ENCODE results near the gene GRN.
"Not testable (repeated sequence)": the region's sequence is repeated elsewhere in the genome, so short reads cannot be mapped to it uniquely, and the experiment has no call there.

GRN gene

DNA sequence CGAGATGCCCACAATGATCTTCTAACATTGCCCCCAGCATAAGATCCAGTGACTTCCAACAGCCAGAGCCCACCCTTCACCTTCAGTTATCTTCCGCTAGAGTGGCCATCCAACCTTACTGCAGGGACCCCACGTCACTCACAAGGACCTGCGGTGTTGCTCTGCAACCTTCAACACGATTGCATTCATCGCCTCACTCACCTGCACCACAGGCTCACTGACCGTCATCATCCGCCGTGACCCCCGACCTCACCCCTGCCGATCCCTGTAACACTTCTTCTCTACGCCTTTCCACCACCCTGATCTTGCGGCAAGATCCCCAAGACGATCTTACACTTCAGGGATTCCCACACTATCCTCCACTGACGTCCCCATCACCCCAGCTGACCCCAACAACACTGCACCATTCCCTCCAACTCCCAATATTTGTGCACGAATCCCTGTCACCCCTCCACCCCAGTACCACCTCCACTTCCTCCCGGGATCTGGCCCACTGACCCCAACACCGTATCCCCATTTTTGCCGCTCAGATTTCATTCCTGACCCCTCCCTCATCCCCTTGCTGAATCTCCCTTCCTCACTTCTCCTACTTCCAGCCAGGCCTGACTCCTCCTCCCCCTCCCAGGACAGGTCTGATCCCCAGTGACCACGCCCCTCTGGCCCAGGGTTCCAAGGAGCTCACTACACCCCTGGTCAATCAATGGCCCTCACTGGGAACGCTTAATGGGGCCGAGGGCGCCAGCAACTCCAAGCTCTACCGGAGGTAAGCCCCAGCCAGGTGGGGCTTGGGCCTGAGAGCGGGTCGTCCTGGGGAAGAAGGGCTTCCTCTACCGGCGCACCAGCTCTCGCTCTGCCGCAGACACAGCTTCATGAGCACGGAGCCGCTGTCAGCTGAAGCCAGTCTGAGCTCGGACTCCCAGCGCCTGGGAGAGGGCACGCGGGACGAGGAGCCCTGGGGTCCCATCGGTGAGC lies 29.1 kb upstream of the GRN start:
- peaks cover 13% of the 10 kb centered on the region for H3K4me1 Mint-ChIP-seq
- peaks cover 66% of the 10 kb centered on the region for H3K27me3 Mint-ChIP-seq
- H3K9me3 Mint-ChIP-seq = no peaks in the 10 kb centered on the region
- ATAC-seq = no peak
- DNase-seq = no peak
- peak overlapping the region in 1 of 2 donors; percentile 27 for H3K27ac Mint-ChIP-seq
- peak overlapping the region; percentile 82 to 83 for H3K4me3 Mint-ChIP-seq

- no peak overlapping the region for H3K4me3 Mint-ChIP-seq
- no peaks in the 10 kb centered on the region for H3K9me3 Mint-ChIP-seq
- H3K27me3 Mint-ChIP-seq = peaks cover 58% of the 10 kb centered on the region
- peaks cover 19% of the 10 kb centered on the region for H3K4me1 Mint-ChIP-seq
- no peak for DNase-seq
- no peak overlapping the region for H3K27ac Mint-ChIP-seq
- no peak for ATAC-seq
Observed at GRCh38 chr17:44317545-44317944, 27.6 kb upstream of the GRN start.

GRCh38 chr17:44318077-44318892 lies 26.8 kb upstream of the GRN start:
- H3K27me3 Mint-ChIP-seq = peaks cover 51% of the 10 kb centered on the region
- H3K4me1 Mint-ChIP-seq = peaks cover 27% of the 10 kb centered on the region
- H3K4me3 Mint-ChIP-seq = no peak overlapping the region
- peak overlapping the region in 1 of 2 donors; percentile 88 for H3K27ac Mint-ChIP-seq
- DNase-seq = no peak
- no peak for ATAC-seq
- no peaks in the 10 kb centered on the region for H3K9me3 Mint-ChIP-seq

DNA sequence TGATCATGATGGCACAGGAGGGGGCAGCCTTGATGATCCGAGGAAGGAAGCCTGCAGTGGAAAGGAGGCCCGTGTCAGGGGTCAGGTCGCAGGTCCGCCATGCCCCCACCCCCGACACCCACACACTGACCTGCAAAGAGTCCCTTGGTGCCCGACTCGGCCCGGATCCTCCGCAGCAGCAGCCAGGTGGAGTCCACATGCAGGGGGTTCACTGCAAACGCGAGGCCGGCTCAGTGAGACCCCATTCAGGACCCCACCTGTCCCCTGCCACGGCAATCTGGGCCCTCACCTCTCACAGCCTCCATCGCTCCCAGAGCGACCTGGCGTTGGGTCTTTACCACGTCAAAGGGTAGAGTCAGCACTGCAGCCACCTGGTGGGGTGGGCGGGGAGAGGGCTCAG lies 25.0 kb upstream of the GRN start:
- H3K9me3 Mint-ChIP-seq = no peaks in the 10 kb centered on the region
- peaks cover 37% of the 10 kb centered on the region for H3K4me1 Mint-ChIP-seq
- no peak overlapping the region for H3K27ac Mint-ChIP-seq
- H3K27me3 Mint-ChIP-seq = peaks cover 33% of the 10 kb centered on the region
- DNase-seq = no peak
- H3K4me3 Mint-ChIP-seq = no peak overlapping the region
- no peak for ATAC-seq

DNA sequence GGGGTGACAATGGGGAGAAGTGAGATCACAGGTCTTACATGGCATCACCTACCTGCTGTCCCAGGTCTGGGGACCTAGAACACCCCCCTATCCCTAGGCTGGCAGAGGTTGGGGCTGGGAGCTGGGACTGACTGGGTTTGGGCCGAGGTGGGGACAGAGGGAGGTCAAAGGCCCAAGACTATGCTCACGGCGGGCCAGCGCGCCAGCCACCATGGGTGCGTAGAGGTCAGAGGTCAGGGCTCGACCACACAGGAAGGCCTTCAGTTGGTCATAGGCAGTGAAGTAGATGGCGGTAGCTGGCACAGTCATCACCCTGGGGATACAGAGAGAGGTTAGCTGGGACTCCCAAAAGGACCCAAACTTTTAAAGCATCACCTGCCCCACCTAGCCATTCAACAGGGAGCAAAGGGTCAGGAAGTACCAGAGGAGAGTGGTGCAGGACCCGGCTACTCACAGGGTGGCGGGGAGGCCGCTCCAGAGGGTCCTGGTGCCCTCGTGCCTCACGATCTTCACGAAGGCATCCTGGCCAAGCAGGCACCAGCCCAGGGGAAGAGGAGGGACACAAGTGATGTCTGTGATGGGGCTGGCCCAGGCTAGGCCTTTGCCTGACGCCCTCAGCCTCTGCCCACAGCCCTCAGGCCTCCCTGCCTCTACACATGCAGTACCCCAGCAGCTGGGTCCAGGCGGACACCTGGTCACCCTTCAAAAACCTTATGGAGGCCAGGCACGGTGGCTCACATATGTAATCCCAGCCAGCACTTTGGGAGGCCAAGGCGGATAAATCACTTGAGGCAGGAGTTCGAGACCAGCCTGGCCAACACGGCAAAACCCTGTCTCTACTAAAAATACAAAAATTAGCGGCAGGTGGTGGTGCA lies 23.6 kb upstream of the GRN start:
- Mint-ChIP-seq H3K4me1 (peaks cover 33% of the 10 kb centered on the region), H3K4me3 (no peak overlapping the region), H3K9me3 (no peaks in the 10 kb centered on the region), H3K27ac (no peak overlapping the region), H3K27me3 (peaks cover 19% of the 10 kb centered on the region)
- ATAC-seq (no peak), DNase-seq (no peak)

GRCh38 chr17:44322236-44322895 lies 22.7 kb upstream of the GRN start:
- peaks cover 37% of the 10 kb centered on the region for H3K4me1 Mint-ChIP-seq
- no peak overlapping the region for H3K27ac Mint-ChIP-seq
- peak overlapping the region in 1 of 2 donors; percentile 5 for H3K4me3 Mint-ChIP-seq
- H3K9me3 Mint-ChIP-seq = no peaks in the 10 kb centered on the region
- ATAC-seq (no peak), DNase-seq (no peak)
- H3K27me3 Mint-ChIP-seq = peaks cover 10% of the 10 kb centered on the region

- Mint-ChIP-seq H3K27me3 (no peaks in the 10 kb centered on the region), H3K4me3 (peak overlapping the region; percentile 87 to 97), H3K9me3 (no peaks in the 10 kb centered on the region), H3K4me1 (peaks cover 37% of the 10 kb centered on the region), H3K27ac (peak overlapping the region in 1 of 2 donors; percentile 48)
- DNase-seq = no peak
- no peak for ATAC-seq
Observed at GRCh38 chr17:44323359-44324091, 21.6 kb upstream of the GRN start.

GRCh38 chr17:44324092-44324570 lies 21.0 kb upstream of the GRN start:
- Mint-ChIP-seq H3K27ac (peak overlapping the region; percentile 48 to 62), H3K27me3 (no peaks in the 10 kb centered on the region), H3K4me1 (peaks cover 37% of the 10 kb centered on the region), H3K9me3 (no peaks in the 10 kb centered on the region), H3K4me3 (peak overlapping the region; percentile 87 to 97)
- DNase-seq (no peak), ATAC-seq (peak; percentile 0)

DNA sequence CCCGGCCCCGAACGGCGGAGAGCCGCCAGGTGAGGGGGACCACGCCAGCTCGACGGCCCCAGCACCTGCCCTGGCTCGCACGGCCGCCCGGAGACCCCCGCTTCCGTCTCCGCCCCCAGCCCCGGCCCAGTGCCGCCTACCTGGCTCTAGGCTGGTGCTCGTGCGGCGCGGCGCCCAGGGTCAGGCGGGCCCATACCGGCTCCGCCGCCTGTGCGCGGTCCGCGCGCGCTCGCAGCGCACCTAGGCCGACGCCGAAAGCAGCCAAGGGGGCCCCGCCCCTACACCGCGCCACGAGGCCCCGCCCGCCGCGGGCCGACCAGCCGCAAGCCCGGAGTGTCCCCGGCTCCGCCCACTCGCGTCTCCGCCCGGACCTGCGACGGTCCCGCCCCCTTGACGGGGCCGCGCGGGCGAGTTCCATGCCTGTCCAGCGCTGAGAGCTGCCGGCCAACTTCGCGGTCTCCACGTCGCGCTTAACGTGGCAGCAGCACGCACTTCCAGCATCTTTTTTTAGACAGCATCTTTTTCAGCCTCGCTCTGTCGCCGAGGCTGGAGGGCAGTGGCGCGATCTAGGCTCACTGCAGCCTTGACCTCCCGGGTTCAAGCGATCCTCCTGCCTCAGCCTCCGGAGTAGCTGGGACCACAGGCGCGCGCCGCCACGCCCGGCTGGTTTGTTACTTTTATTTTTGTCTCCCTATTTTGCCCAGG lies 20.4 kb upstream of the GRN start, which contains the start of gene SLC25A39:
Gene SLC25A39 (minus strand): TSS at position 253 of the 705 bp plus-strand sequence. CDS start 1,261 bp downstream, outside the sequence.
- peak within 1 kb of the TSS; percentile 96 to 97 for H3K4me3 Mint-ChIP-seq

DNA sequence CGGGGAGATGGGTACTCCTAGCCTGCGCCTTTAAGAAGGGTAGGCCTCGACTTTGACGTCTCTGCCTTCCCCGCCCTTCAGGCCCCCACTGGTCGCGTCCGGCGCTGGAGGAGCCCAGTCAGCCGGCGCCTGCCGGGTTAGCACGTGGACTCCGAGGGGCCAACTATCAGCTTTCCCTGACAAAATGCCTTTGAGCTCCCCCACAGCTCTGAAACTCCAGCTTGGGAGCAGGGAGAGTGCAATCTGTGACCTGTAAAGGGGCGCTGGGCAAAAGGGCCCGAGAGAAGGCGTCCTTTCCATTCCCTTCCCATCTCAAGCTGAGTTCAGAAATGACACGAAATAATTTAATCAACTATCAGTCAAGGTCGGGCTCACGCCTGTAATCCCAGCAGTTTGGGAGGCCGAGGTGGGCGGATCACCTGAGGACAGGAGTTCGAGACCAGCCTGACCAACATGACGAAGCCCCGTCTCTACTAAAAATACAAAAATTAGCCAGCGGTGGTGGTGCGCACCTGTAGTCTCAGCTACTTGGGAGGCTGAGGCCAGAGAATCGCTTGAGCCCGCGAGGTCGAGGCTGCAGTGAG lies 18.1 kb upstream of the GRN start:
- Mint-ChIP-seq H3K4me3 (peak overlapping the region; percentile 79 to 85), H3K27me3 (no peaks in the 10 kb centered on the region), H3K9me3 (no peaks in the 10 kb centered on the region), H3K4me1 (peaks cover 46% of the 10 kb centered on the region), H3K27ac (peak overlapping the region in 1 of 2 donors; percentile 59)
- peak; percentile 92 to 97 for DNase-seq
- peak; percentile 81 for ATAC-seq

More for the DNA sequence above, 20.4 kb upstream of the GRN start, which contains the start of gene SLC25A39:
- Mint-ChIP-seq H3K27ac (peak within 1 kb of the TSS; percentile 95 to 97), H3K9me3 (no peaks in the 10 kb centered on the region), H3K27me3 (no peaks in the 10 kb centered on the region), H3K4me1 (peaks cover 37% of the 10 kb centered on the region)
- DNase-seq = peak; percentile 95 to 98
- ATAC-seq = peak; percentile 83

DNA sequence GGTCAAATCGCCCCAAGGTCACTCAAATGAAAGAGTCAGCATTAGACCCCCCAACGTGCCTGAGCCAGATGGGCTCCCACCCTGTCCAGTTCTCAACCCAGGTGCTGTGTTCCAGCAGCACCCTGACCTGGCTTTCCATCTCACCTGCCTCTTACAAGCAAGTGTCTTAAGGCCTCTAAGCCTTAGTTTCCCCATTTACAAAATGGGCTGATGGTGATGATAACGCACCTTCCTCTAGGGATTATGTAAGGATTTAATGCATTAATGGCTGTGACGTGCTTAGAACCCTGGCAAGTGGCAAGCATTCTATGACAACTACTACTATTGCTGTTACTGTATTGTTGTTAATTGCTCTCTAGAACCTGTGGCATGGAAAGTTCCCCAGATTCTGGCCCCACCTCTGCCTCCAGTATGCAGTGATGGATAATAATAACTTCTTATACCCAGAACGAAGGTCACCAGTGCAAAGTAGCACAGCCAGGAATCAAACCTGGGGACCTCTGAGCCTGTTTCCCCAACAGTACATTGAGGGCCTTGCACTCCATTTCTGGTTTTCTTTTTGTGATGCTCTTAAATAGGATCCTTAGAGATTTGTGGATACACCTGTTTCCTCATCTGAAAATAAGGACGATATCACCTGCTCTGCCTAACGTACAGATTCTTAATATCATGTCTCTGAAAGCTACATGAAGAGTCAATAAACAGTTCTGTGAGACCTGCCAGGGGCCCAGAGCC lies 17.2 kb upstream of the GRN start:
- ATAC-seq = no peak
- Mint-ChIP-seq H3K27ac (no peak overlapping the region), H3K4me1 (peaks cover 37% of the 10 kb centered on the region), H3K9me3 (no peaks in the 10 kb centered on the region), H3K4me3 (peak overlapping the region; percentile 12 to 26), H3K27me3 (no peaks in the 10 kb centered on the region)
- DNase-seq = no peak

- ATAC-seq, DNase-seq, H3K27ac Mint-ChIP-seq, H3K27me3 Mint-ChIP-seq, H3K4me3 Mint-ChIP-seq, H3K9me3 Mint-ChIP-seq: not testable (repeated sequence)
- peaks cover 22% of the 10 kb centered on the region for H3K4me1 Mint-ChIP-seq
Observed at GRCh38 chr17:44329516-44329915, 15.6 kb upstream of the GRN start.

Measured in stimulated activated naive CD8-positive, alpha-beta T cell treated with anti-CD3 and anti-CD28 coated beads, Interleukin-15, amount 100 ng/mL, for 72 hours (primary cell).